ENCODE data around the gene MAPK10.

DNA sequence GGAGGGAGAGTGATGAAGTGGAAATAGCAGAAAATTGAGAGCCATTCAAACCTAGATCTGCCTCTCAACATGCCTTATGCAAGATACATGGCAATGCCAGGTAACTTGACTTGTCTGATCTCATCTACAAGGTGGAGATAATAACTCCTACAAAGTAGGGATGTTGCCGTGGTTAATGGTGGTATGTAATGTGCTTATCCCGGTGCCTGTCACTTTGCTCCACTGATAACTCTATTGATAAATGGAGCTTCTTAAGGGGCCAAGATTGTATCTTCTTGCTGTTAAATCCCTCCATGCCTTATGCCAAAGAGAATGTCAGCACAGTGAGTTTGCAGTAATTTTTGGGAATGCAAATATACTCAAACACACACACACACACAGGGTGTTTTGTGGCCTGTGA is 355.8 kb downstream of the MAPK10 start:
- TF ChIP-seq, protein P1, sequence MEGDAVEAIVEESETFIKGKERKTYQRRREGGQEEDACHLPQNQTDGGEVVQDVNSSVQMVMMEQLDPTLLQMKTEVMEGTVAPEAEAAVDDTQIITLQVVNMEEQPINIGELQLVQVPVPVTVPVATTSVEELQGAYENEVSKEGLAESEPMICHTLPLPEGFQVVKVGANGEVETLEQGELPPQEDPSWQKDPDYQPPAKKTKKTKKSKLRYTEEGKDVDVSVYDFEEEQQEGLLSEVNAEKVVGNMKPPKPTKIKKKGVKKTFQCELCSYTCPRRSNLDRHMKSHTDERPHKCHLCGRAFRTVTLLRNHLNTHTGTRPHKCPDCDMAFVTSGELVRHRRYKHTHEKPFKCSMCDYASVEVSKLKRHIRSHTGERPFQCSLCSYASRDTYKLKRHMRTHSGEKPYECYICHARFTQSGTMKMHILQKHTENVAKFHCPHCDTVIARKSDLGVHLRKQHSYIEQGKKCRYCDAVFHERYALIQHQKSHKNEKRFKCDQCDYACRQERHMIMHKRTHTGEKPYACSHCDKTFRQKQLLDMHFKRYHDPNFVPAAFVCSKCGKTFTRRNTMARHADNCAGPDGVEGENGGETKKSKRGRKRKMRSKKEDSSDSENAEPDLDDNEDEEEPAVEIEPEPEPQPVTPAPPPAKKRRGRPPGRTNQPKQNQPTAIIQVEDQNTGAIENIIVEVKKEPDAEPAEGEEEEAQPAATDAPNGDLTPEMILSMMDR (IDR thresholded peaks at IDR 0.05), result no peak
- no peak for TF ChIP-seq POLR2A (IDR thresholded peaks at IDR 0.05)
